H1 (cell line): ENCODE measurements around the gene SYMPK. TPM values are rescaled to one million over a fixed set of nuclear protein-coding genes. Genes with fewer than 3 reads are reported as not detected.
A peak's percentile ranks its signal among the peaks of the same experiment; 100 is the strongest.

Source experiments
- CTCF ChIA-PET: fragments of 300-600 bp; sonication (Branson Sonifier 250); formaldehyde crosslinking; loops from one replicate; lab custom pipeline; 2021; ENCODE audit not compliant: partially characterized antibody; lab: Charles Lee
- POLR2A ChIA-PET: fragments of 300-600 bp; sonication (Branson Sonifier 250); formaldehyde crosslinking; loops from one replicate; lab custom pipeline; 2021; ENCODE audit warnings: inconsistent platforms; ENCODE audit not compliant: partially characterized antibody; lab: Charles Lee
- DNase-seq, 2 experiments: peaks; one replicate each; pipeline versions ENCODE4 v3.0.0 to v3.0.0-alpha.2; 2010 to 2022; ENCODE audit warnings: low spot score in 2 of 2, low read depth in 1 of 2, mixed read lengths in 1 of 2
- FAIRE-seq: peaks from 2 replicates; lab custom pipeline; 2011; peaks lifted over from hg19 to GRCh38; lab: Jason Lieb, UNC
- H2AFZ ChIP-seq: 2 replicates; pipeline ENCODE4 v1.8.1; 2012; ENCODE audit warnings: low read length, inconsistent platforms
- H2AK5ac ChIP-seq: 2 replicates; pipeline ENCODE4 v1.6.1; 2013; ENCODE audit warnings: low read depth, low read length
- H2BK120ac ChIP-seq: replicated peaks from 2 replicates; pipeline ENCODE3; 2013; ENCODE audit warnings: low read depth, low read length, inconsistent platforms
- H2BK12ac ChIP-seq: 2 replicates; pipeline ENCODE4 v1.6.1; 2013; ENCODE audit warnings: low read depth, low read length
- H2BK15ac ChIP-seq: 2 replicates; pipeline ENCODE4 v1.6.1; 2013; ENCODE audit warnings: low read length
- H2BK20ac ChIP-seq: 2 replicates; pipeline ENCODE4 v1.6.1; 2013; ENCODE audit warnings: low read length
- H2BK5ac ChIP-seq: 2 replicates; pipeline ENCODE4 v1.6.1; 2013; ENCODE audit warnings: low read depth, low read length
- H3K14ac ChIP-seq: 2 replicates; pipeline ENCODE4 v1.6.1; 2013; ENCODE audit warnings: inconsistent platforms; ENCODE audit not compliant: insufficient read length
- H3K18ac ChIP-seq: 2 replicates; pipeline ENCODE4 v1.6.1; 2013; ENCODE audit warnings: low read length; ENCODE audit errors: extremely low read depth
- H3K23ac ChIP-seq: 2 replicates; pipeline ENCODE4 v1.6.1; 2013; ENCODE audit warnings: inconsistent platforms; ENCODE audit not compliant: insufficient read length
- H3K23me2 ChIP-seq: 2 replicates; pipeline ENCODE4 v1.6.1; 2013; ENCODE audit warnings: low read depth, low read length
- H3K27ac ChIP-seq: 2 replicates; pipeline ENCODE4 v1.6.1; 2011; ENCODE audit warnings: low read depth, low read length, inconsistent platforms
- H3K27me3 ChIP-seq, 4 experiments: replicated peaks in 1 of 4; 1 replicate in 1 of 4; 2 replicates in 3 of 4; pipeline versions ENCODE4 v1.6.1 to v1.8.1; 2011 to 2013; ENCODE audit warnings: low read length in 3 of 4, mild to moderate bottlenecking in 3 of 4, inconsistent platforms in 2 of 4, mixed read lengths in 2 of 4, moderate library complexity in 1 of 4; ENCODE audit not compliant: control insufficient read depth in 3 of 4, insufficient read depth in 3 of 4; ENCODE audit errors: extremely low read depth in 1 of 4
- H3K36me3 ChIP-seq, 4 experiments: 2 replicates each; pipeline versions ENCODE4 v1.6.1 to v1.8.1; 2011 to 2013; ENCODE audit warnings: mild to moderate bottlenecking in 4 of 4, low read length in 3 of 4, moderate library complexity in 2 of 4, control low read depth in 1 of 4, inconsistent platforms in 1 of 4; ENCODE audit not compliant: insufficient read depth in 4 of 4, control insufficient read depth in 2 of 4
- H3K4ac ChIP-seq: replicated peaks from 2 replicates; pipeline ENCODE3; 2013; ENCODE audit warnings: low read length, low read depth, mixed read lengths, inconsistent platforms; ENCODE audit not compliant: insufficient read length
- H3K4me1 ChIP-seq, 4 experiments: replicated peaks in 1 of 4; 1 replicate in 1 of 4; 2 replicates in 3 of 4; pipeline versions ENCODE4 v1.6.1 to v1.8.1; 2011 to 2013; ENCODE audit warnings: low read length in 3 of 4, inconsistent platforms in 2 of 4, mixed read lengths in 1 of 4; ENCODE audit not compliant: insufficient read depth in 4 of 4, control insufficient read depth in 3 of 4
- H3K4me2 ChIP-seq, 2 experiments: 2 replicates each; pipeline versions ENCODE4 v1.6.1 to v1.8.1; 2011 to 2013; ENCODE audit warnings: low read depth in 2 of 2, low read length in 2 of 2, control low read depth in 1 of 2, inconsistent platforms in 1 of 2, mild to moderate bottlenecking in 1 of 2; ENCODE audit not compliant: insufficient read depth in 1 of 2
- H3K4me3 ChIP-seq, 4 experiments: fragments of 200-600, 300-600 bp in 1 of 4; sonication (generic), shearing (Covaris generic), sonication (Bioruptor Twin) in 1 of 4; 2 replicates each; pipeline versions ENCODE4 v1.5.1 to v1.8.1; 2011 to 2016; ENCODE audit warnings: low read length in 4 of 4, low read depth in 3 of 4, control low read depth in 2 of 4, inconsistent platforms in 2 of 4, mild to moderate bottlenecking in 2 of 4, mixed read lengths in 1 of 4, moderate library complexity in 1 of 4; ENCODE audit not compliant: insufficient read depth in 2 of 4; ENCODE audit errors: extremely low read depth in 1 of 4
- H3K56ac ChIP-seq: replicated peaks from 2 replicates; pipeline ENCODE3; 2013; ENCODE audit warnings: low read depth, mild to moderate bottlenecking, mixed read lengths, low read length, inconsistent platforms; ENCODE audit not compliant: insufficient read length
- H3K79me1 ChIP-seq: 2 replicates; pipeline ENCODE4 v1.6.1; 2013; ENCODE audit warnings: low read depth, low read length, control low read depth
- H3K79me2 ChIP-seq, 2 experiments: 2 replicates each; pipeline versions ENCODE4 v1.6.1 to v1.8.1; 2012 to 2013; ENCODE audit warnings: low read length in 2 of 2, mild to moderate bottlenecking in 2 of 2, inconsistent platforms in 1 of 2; ENCODE audit not compliant: insufficient read depth in 2 of 2, control insufficient read depth in 1 of 2
- H3K9ac ChIP-seq, 4 experiments: replicated peaks in 1 of 4; 1 replicate in 1 of 4; 2 replicates in 3 of 4; pipeline versions ENCODE4 v1.6.1 to v1.8.1; 2011 to 2013; ENCODE audit warnings: low read depth in 3 of 4, low read length in 3 of 4, control low read depth in 2 of 4, mild to moderate bottlenecking in 2 of 4, moderate library complexity in 2 of 4, inconsistent platforms in 1 of 4; ENCODE audit errors: extremely low read depth in 1 of 4
- H3K9me3 ChIP-seq, 2 experiments: 2 replicates each; pipeline versions ENCODE4 v1.6.1 to v1.8.1; 2012 to 2013; ENCODE audit warnings: mild to moderate bottlenecking in 2 of 2, moderate library complexity in 2 of 2, control low read depth in 1 of 2, inconsistent platforms in 1 of 2, low read depth in 1 of 2, low read length in 1 of 2, mixed read lengths in 1 of 2; ENCODE audit not compliant: insufficient read depth in 2 of 2
- H4K20me1 ChIP-seq, 2 experiments: replicated peaks in 1 of 2; 2 replicates each; pipeline versions ENCODE3 to v1.8.1; 2011 to 2013; ENCODE audit warnings: inconsistent platforms in 2 of 2, low read length in 2 of 2, mild to moderate bottlenecking in 1 of 2; ENCODE audit not compliant: insufficient read depth in 2 of 2, control insufficient read depth in 1 of 2
- H4K5ac ChIP-seq: 2 replicates; pipeline ENCODE4 v1.6.1; 2013; ENCODE audit warnings: low read length, low read depth, mixed read lengths, inconsistent platforms; ENCODE audit not compliant: insufficient read length
- H4K8ac ChIP-seq: 2 replicates; pipeline ENCODE4 v1.8.0; 2013; ENCODE audit warnings: mild to moderate bottlenecking, moderate library complexity, low read length, inconsistent platforms; ENCODE audit not compliant: insufficient read depth; ENCODE audit errors: extremely low read depth
- H4K91ac ChIP-seq: replicated peaks from 2 replicates; pipeline ENCODE3; 2013; ENCODE audit warnings: low read length, mixed read lengths, inconsistent platforms; ENCODE audit not compliant: insufficient read length
- EGR1 ChIP-seq: IDR thresholded peaks from 2 replicates; pipeline ENCODE4 v1.6.1; 2011; ENCODE audit warnings: low read depth, low read length, borderline replicate concordance
- HDAC2 ChIP-seq, 2 experiments: fragments of 300-600 bp in 1 of 2; sonication (generic) in 1 of 2; IDR thresholded peaks; 2 replicates each; pipeline ENCODE4 v1.6.1; 2011 to 2012; ENCODE audit warnings: low read depth in 2 of 2, low read length in 2 of 2, mild to moderate bottlenecking in 2 of 2, moderate library complexity in 2 of 2, borderline replicate concordance in 1 of 2, inconsistent platforms in 1 of 2
- KDM1A ChIP-seq: fragments of 200-600, 300-600 bp; sonication (generic); IDR thresholded peaks from 2 replicates; pipeline ENCODE4 v1.7.1; 2016; ENCODE audit warnings: mild to moderate bottlenecking, low read length, borderline replicate concordance
- RXRA ChIP-seq: IDR thresholded peaks from 2 replicates; pipeline ENCODE4 v1.6.1; 2011; ENCODE audit warnings: low read depth, mild to moderate bottlenecking, low read length, moderate library complexity; ENCODE audit not compliant: insufficient read depth
- SRF ChIP-seq: IDR thresholded peaks from 2 replicates; pipeline ENCODE4 v1.6.1; 2011; ENCODE audit warnings: mild to moderate bottlenecking, low read depth, low read length, moderate library complexity
- ZNF274 ChIP-seq: IDR thresholded peaks from 2 replicates; pipeline ENCODE4 v1.7.0; 2012; ENCODE audit warnings: low read length, borderline replicate concordance; ENCODE audit errors: extremely low read depth
- WGBS, 2 experiments: shearing (Covaris generic) in 1 of 2; methylation state at CpG; one replicate each; pipeline versions ENCODE4 v1.1.6 to v1.1.7; 2013 to 2015; ENCODE audit warnings: low lambda C conversion rate in 2 of 2, mixed read lengths in 2 of 2, inconsistent platforms in 1 of 2, low coverage in 1 of 2, missing lambda C conversion rate in 1 of 2; ENCODE audit not compliant: insufficient replicate concordance in 2 of 2, insufficient coverage in 1 of 2, insufficient read length in 1 of 2; ENCODE audit errors: extremely low coverage in 1 of 2, missing lambda C conversion rate in 1 of 2; 5-methylcytosine and 5-hydroxymethylcytosine counted together
- polyA plus RNA-seq, 7 experiments: library from polyadenylated mRNA; depleted of rRNA in 3 of 7; stranded (reverse) in 5 of 7; unstranded in 2 of 7; fragments of >200 nt in 5 of 7; fragments of 200-250 nt in 2 of 7; gene quantifications; 1 replicate in 5 of 7; 2 replicates in 1 of 7; 4 replicates in 1 of 7; pipeline versions ENCODE4 v1.2.1 to v1.2.3, GENCODE V29; 2011 to 2013; ENCODE audit warnings: missing spikeins in 2 of 7, mixed read lengths in 2 of 7
- total RNA-seq: library from RNA; stranded (reverse); fragmentation: NEBNext Ultra II Directional; extraction: Animal tissue kit (Norgen Biotek cat#: 25700); gene quantifications from 2 replicates; pipeline ENCODE4 v1.2.1, GENCODE V29; 2021

Gene SYMPK
- total and polyA plus RNA-seq, 2 of the 8 experiments (the other 6 are each of a cell fraction or from before 2014, with no cell fraction given): 93.6 to 99.5 TPM

DNA sequence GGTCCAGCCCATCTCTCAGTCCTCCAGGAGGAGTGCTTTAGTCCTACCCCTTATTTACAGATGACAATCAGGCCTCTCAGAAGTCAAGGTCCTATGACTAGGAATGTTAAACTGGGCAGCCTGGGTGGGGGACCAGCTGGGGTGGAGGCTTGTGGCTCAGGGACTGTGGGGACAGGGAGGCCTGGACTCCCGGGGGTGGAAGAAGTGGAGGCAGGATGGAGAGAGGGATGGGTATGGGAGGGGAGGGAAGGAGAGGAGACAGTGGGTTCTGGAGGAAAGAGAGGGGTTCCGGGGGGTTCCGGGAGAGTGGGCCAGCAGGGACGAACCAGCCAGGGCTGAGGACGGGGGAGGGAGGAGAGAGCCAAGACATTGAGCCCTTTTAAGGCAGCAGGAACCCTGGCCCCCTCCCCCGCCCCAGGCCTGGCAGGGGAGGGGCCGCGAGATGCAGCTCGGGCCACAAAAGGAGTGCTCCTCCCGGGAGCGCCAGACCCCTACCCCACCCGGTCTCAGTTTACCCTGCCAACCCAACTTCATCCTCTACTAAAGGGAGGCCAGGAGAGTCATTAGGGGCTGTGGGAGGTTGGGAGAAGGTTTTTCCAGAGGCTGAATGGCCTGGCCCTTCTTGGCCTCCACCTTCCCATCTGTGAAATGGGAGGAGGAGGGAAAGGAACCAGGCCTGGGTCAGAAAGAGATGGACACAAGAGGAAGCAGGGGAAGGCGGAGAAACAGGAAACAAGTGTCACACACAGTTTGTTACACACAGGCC is 82.3 kb downstream of the SYMPK start:
- H3K14ac ChIP-seq: no peak overlapping the region
- H4K5ac ChIP-seq: no peak overlapping the region
- 0 out of 2 replicates have a peak, but pooled peaks cover 4% of the 10 kb centered on the region for H3K79me1 ChIP-seq
- H2BK15ac ChIP-seq: no peak overlapping the region
- H2BK20ac ChIP-seq: 0 out of 2 replicates have a peak overlapping the region, but pooled peaks have one; percentile 32
- H3K56ac ChIP-seq: no peak overlapping the region
- H3K23me2 ChIP-seq: peaks cover 4% of the 10 kb centered on the region; the same call in 1 of the 2 replicates
- no peak for FAIRE-seq
- H4K20me1 ChIP-seq: peaks cover 15 to 19% of the 10 kb centered on the region in 2 experiments
- TF ChIP-seq RXRA: no peak
- peak; percentile 36; the same call in 1 of the 2 replicates for TF ChIP-seq SRF
- TF ChIP-seq KDM1A: peak; percentile 83; the same call in 1 of the 2 replicates
- no peak for TF ChIP-seq EGR1
- 0 out of 4 replicates have a peak, but pooled peaks of 1 of the 2 experiments have one; percentile 46 for TF ChIP-seq HDAC2 (IDR thresholded peaks at IDR 0.05; ENCODE audit: borderline replicate concordance in 1 of 2, low read depth in 2 of 2, low read length in 2 of 2)
- no peak for TF ChIP-seq ZNF274
- H3K18ac ChIP-seq: no peak overlapping the region
- no peak overlapping the region for H3K4me3 ChIP-seq
- no peak for DNase-seq
- H3K36me3 ChIP-seq: peaks cover 3 to 15% (median 7%) of the 10 kb centered on the region in 4 experiments; a peak in 6 of 8 replicates
- H3K9ac ChIP-seq: no peak overlapping the region
- H3K4ac ChIP-seq: no peak overlapping the region
- ChIA-PET POLR2A (interaction anchor here (0.9 to 9.5 kb wide), 8 partner anchors 9 to 194 kb away, joined by 3 to 133 read pairs (median 5); partner anchors contain the start of genes DMWD, FOXA3 and SIX5), CTCF (interaction anchor here (1.1 to 5.1 kb wide), 4 partner anchors 8 to 111 kb away, joined by 4 to 45 read pairs (median 10); partner anchors contain the start of gene SIX5)
- no peak overlapping the region for H2AFZ ChIP-seq
- H2BK12ac ChIP-seq: 0 out of 2 replicates have a peak overlapping the region, but pooled peaks have one; percentile 39
- no peak overlapping the region; the same call in 1 of the 2 replicates for H4K8ac ChIP-seq
- H3K9me3 ChIP-seq: no peaks in the 10 kb centered on the region
- H3K27me3 ChIP-seq: peaks cover 0 to 6% (median 0%) of the 10 kb centered on the region in 4 experiments; a peak in 1 of 7 replicates
- no peak overlapping the region for H3K27ac ChIP-seq
- H2BK5ac ChIP-seq: no peak overlapping the region
- no peak overlapping the region for H4K91ac ChIP-seq
- H2BK120ac ChIP-seq: no peak overlapping the region
- H2AK5ac ChIP-seq: 0 out of 2 replicates have a peak overlapping the region, but pooled peaks have one; percentile 39
- 71% methylated on average over 13 of the region's 13 CpGs; no CpG with 5 or more reads in 1 of the 2 experiments for WGBS, 2 experiments
- no peak overlapping the region for H3K23ac ChIP-seq
- peaks cover 3 to 26% (median 15%) of the 10 kb centered on the region in 4 experiments for H3K4me1 ChIP-seq
- H3K4me2 ChIP-seq: peak overlapping the region in 1 of 2 experiments; percentile 58; a peak in 1 of 4 replicates
- H3K79me2 ChIP-seq: no peaks in the 10 kb centered on the region
